Measurements from ENCODE around the gene MTOR. TPM values are rescaled to one million over a fixed set of nuclear protein-coding genes. Genes with fewer than 3 reads are reported as not detected.

MTOR gene
- total and polyA plus RNA-seq, 2 of the 8 experiments (the other 6 are each of a cell fraction or from before 2014, with no cell fraction given), result 44.2 to 76.8 TPM

DNA sequence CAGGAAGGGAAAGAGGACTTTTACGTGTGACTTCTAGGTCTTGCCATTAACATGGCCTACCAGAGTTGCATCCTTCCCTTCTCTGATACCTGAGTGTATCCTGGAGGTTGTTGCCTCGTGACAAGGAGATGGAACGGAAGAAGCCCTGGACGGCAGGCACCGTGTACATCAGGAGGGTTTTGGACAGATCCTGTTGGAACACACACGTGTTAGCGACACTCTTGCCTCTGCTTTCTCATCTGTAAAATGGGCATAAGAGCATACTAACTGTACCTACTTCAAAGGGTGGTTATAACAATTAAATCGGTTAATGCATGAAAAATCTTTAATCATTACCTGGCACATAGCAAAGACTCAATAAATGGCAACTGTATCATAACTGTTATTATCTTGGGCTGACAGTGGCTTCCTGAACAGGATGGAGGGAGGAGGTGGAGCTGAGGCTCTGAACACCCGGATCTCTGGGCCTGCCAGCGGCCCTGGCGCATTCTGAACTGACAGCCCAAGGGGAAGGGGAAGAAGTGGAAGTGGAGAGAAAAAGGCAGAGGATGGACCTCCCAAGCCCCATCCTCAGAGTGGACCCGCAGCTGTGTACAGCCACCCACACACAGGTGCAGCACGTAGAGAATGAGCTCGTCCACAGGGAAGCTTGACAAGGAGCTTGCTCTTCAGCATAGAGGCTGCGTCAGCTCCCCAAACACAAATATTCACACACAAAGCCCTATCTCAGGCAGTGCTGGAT, 132.5 kb downstream of the MTOR start:
- no peak overlapping the region for H4K91ac ChIP-seq (replicated peaks; ENCODE audit: insufficient read length, low read length)
- POLR2A ChIA-PET (ENCODE audit: partially characterized antibody), result no interaction called here
- no peak overlapping the region for H2BK5ac ChIP-seq (ENCODE audit: low read depth, low read length)
- no peak overlapping the region for H3K4me3 ChIP-seq (ENCODE audit: extremely low read depth in 1 of 4, insufficient read depth in 2 of 4, low read depth in 3 of 4, low read length in 4 of 4)
- DNase-seq (ENCODE audit: low read depth in 1 of 2, low spot score in 2 of 2) (no peak), FAIRE-seq (no peak)
- no peaks in the 10 kb centered on the region for H3K9me3 ChIP-seq (ENCODE audit: insufficient read depth in 2 of 2, low read depth in 1 of 2, low read length in 1 of 2)
- no peaks in the 10 kb centered on the region for H3K4me1 ChIP-seq (replicated peaks in 1 of 4; ENCODE audit: control insufficient read depth in 3 of 4, insufficient read depth in 4 of 4, low read length in 3 of 4)
- WGBS, 2 experiments (ENCODE audit: extremely low coverage in 1 of 2, insufficient coverage in 1 of 2, insufficient read length in 1 of 2, insufficient replicate concordance in 2 of 2, low coverage in 1 of 2, low lambda C conversion rate in 2 of 2, missing lambda C conversion rate in 1 of 2), result 89% methylated on average over 15 of the region's 15 CpGs; no CpG with 5 or more reads in 1 of the 2 experiments
- peaks cover 38 to 91% (median 73%) of the 10 kb centered on the region in 4 experiments for H3K36me3 ChIP-seq (ENCODE audit: control insufficient read depth in 2 of 4, insufficient read depth in 4 of 4, low read length in 3 of 4)
- no peak overlapping the region for H3K56ac ChIP-seq (replicated peaks; ENCODE audit: insufficient read length, low read depth, low read length)
- peaks cover 0 to 3% of the 10 kb centered on the region in 2 experiments for H4K20me1 ChIP-seq (replicated peaks in 1 of 2; ENCODE audit: control insufficient read depth in 1 of 2, insufficient read depth in 2 of 2, low read length in 2 of 2)
- no peak overlapping the region for H3K4ac ChIP-seq (replicated peaks; ENCODE audit: insufficient read length, low read depth, low read length)
- no peak overlapping the region for H2BK15ac ChIP-seq (ENCODE audit: low read length)
- no peak overlapping the region for H2AK5ac ChIP-seq (ENCODE audit: low read depth, low read length)
- no peak overlapping the region for H2AFZ ChIP-seq (ENCODE audit: low read length)
- H3K27ac ChIP-seq (ENCODE audit: low read depth, low read length), result no peak overlapping the region
- no peak overlapping the region for H2BK20ac ChIP-seq (ENCODE audit: low read length)
- H3K27me3 ChIP-seq (replicated peaks in 1 of 4; ENCODE audit: control insufficient read depth in 3 of 4, extremely low read depth in 1 of 4, insufficient read depth in 3 of 4, low read length in 3 of 4), result no peaks in the 10 kb centered on the region
- H2BK120ac ChIP-seq (replicated peaks; ENCODE audit: low read depth, low read length), result no peak overlapping the region
- H3K14ac ChIP-seq (ENCODE audit: insufficient read length), result no peak overlapping the region
- H3K4me2 ChIP-seq (ENCODE audit: insufficient read depth in 1 of 2, low read depth in 2 of 2, low read length in 2 of 2), result no peak overlapping the region
- no peaks in the 10 kb centered on the region for H3K79me2 ChIP-seq (ENCODE audit: control insufficient read depth in 1 of 2, insufficient read depth in 2 of 2, low read length in 2 of 2)
- H3K18ac ChIP-seq (ENCODE audit: extremely low read depth, low read length), result no peak overlapping the region
- no peak overlapping the region for H3K23ac ChIP-seq (ENCODE audit: insufficient read length)
- CTCF ChIA-PET (ENCODE audit: partially characterized antibody), result interaction anchor here (1.4 kb wide), 1 partner anchor 92 kb away, joined by 5 read pairs; no protein-coding TSS in a partner anchor
- no peak overlapping the region for H3K9ac ChIP-seq (replicated peaks in 1 of 4; ENCODE audit: extremely low read depth in 1 of 4, low read depth in 3 of 4, low read length in 3 of 4)
- H3K79me1 ChIP-seq (ENCODE audit: low read depth, low read length), result no peaks in the 10 kb centered on the region; the same call in 1 of the 2 replicates
- no peak overlapping the region for H2BK12ac ChIP-seq (ENCODE audit: low read depth, low read length)
- H4K5ac ChIP-seq (ENCODE audit: insufficient read length, low read depth, low read length), result no peak overlapping the region
- no peaks in the 10 kb centered on the region for H3K23me2 ChIP-seq (ENCODE audit: low read depth, low read length)
- no peak overlapping the region for H4K8ac ChIP-seq (ENCODE audit: extremely low read depth, insufficient read depth, low read length)

Data from H1 (cell line).